HepG2 (cell line): ENCODE data around the gene SPECC1L. TPM values are rescaled to one million over a fixed set of nuclear protein-coding genes. Genes with fewer than 3 reads are reported as not detected.

Experiments used
- ATAC-seq: fragments of 200-7000 bp; cut with Tn5 transposase; 3 replicates; pipeline ENCODE4 v1.9.1; 2020; ENCODE audit warnings: mild to moderate bottlenecking, moderate library complexity
- BruUV-seq: library from RNA; stranded (reverse); fragments of 400-500 nt; replicated peaks from 2 replicates; lab custom pipeline; 2021; lab: Mats Ljungman, UMichigan
- CTCF ChIA-PET: fragments of 300-600 bp; formaldehyde crosslinking; extraction: SDS; loops from one replicate; lab custom pipeline; 2021; ENCODE audit warnings: low total read pairs, inconsistent platforms, low intra/inter-chr PET ratio; lab: Yijun Ruan, JAX
- POLR2A ChIA-PET: fragments of 350-600 bp; sonication (Branson Sonifier 250); formaldehyde crosslinking; loops from one replicate; lab custom pipeline; 2020; ENCODE audit warnings: antibody characterized with exemption, inconsistent platforms; lab: Yijun Ruan, JAX
- DNase-seq: peaks from one replicate; pipeline ENCODE4 v3.0.0-alpha.2; 2015; ENCODE audit warnings: low spot score
- FAIRE-seq: peaks from 3 replicates; lab custom pipeline; 2011; peaks lifted over from hg19 to GRCh38; lab: Jason Lieb, UNC
- H2AFZ ChIP-seq: one replicate; pipeline ENCODE4 v1.6.1; 2011; ENCODE audit warnings: low read length, inconsistent platforms
- H3K27ac ChIP-seq: fragments of 300-600 bp; 3 replicates; pipeline ENCODE4 v1.8.0; 2011; ENCODE audit warnings: mixed run types, mild to moderate bottlenecking, mixed read lengths, low read length, inconsistent platforms; ENCODE audit not compliant: insufficient read depth; ENCODE audit errors: extremely low read length
- H3K27me3 ChIP-seq, 2 experiments: fragments of 200-600 bp in 1 of 2; 2 replicates in 1 of 2; 3 replicates in 1 of 2; pipeline versions ENCODE4 v1.6.0 to v1.8.0; 2011; ENCODE audit warnings: low read length in 2 of 2, mild to moderate bottlenecking in 2 of 2, moderate library complexity in 2 of 2, inconsistent platforms in 1 of 2; ENCODE audit not compliant: insufficient read depth in 2 of 2, control insufficient read depth in 1 of 2
- H3K36me3 ChIP-seq, 2 experiments: fragments of 200-600 bp in 1 of 2; replicated peaks in 1 of 2; 2 replicates in 1 of 2; 3 replicates in 1 of 2; pipeline versions ENCODE4 v1.5.1 to v1.8.0; 2011; ENCODE audit warnings: low read length in 2 of 2, inconsistent platforms in 1 of 2; ENCODE audit not compliant: insufficient read depth in 2 of 2, control insufficient read depth in 1 of 2
- H3K4me1 ChIP-seq: 2 replicates; pipeline ENCODE4 v1.5.1; 2012; ENCODE audit warnings: low read length, inconsistent platforms; ENCODE audit not compliant: insufficient read depth
- H3K4me2 ChIP-seq: 2 replicates; pipeline ENCODE4 v1.6.0; 2011; ENCODE audit warnings: low read depth, low read length, inconsistent platforms
- H3K4me3 ChIP-seq, 3 experiments: fragments of 200-600 bp in 1 of 3; sonication (generic), shearing (Covaris generic) in 1 of 3; replicated peaks in 1 of 3; 2 replicates each; pipeline ENCODE4 v1.5.1; 2011 to 2016; ENCODE audit warnings: low read length in 3 of 3, inconsistent platforms in 2 of 3, low read depth in 2 of 3, mild to moderate bottlenecking in 2 of 3, control low read depth in 1 of 3, mixed read lengths in 1 of 3; ENCODE audit not compliant: insufficient read depth in 1 of 3
- H3K79me2 ChIP-seq: one replicate; pipeline ENCODE4 v1.6.1; 2011; ENCODE audit warnings: low read length, inconsistent platforms; ENCODE audit not compliant: insufficient read depth
- H3K9ac ChIP-seq: 2 replicates; pipeline ENCODE4 v1.6.0; 2011; ENCODE audit warnings: mild to moderate bottlenecking, low read depth, low read length, inconsistent platforms; ENCODE audit not compliant: insufficient read depth
- H3K9me3 ChIP-seq: 2 replicates; pipeline ENCODE4 v1.5.1; 2012; ENCODE audit warnings: mild to moderate bottlenecking, low read length
- H4K20me1 ChIP-seq: 2 replicates; pipeline ENCODE4 v1.6.0; 2011; ENCODE audit warnings: inconsistent platforms, mild to moderate bottlenecking, low read length, moderate library complexity; ENCODE audit not compliant: insufficient read depth
- BCL6 ChIP-seq: IDR thresholded peaks from 2 replicates; pipeline ENCODE4 v1.6.1; 2016; ENCODE audit warnings: missing genetic modification reagents, missing compliant biosample characterization
- BRF2 ChIP-seq: sonication (generic); formaldehyde crosslinking; IDR thresholded peaks from 2 replicates; pipeline ENCODE4 v1.8.1; 2022; ENCODE audit warnings: mild to moderate bottlenecking, missing genetic modification reagents
- ETS1 ChIP-seq: sonication (generic); formaldehyde crosslinking; IDR thresholded peaks from 2 replicates; pipeline ENCODE4 v1.4.0; 2020; ENCODE audit warnings: missing genetic modification reagents
- HHEX ChIP-seq: IDR thresholded peaks from 2 replicates; pipeline ENCODE4 v1.6.1; 2016; ENCODE audit warnings: control low read depth
- NFYB ChIP-seq: sonication (generic); formaldehyde crosslinking; IDR thresholded peaks from 2 replicates; pipeline ENCODE4 v1.4.0; 2020; ENCODE audit warnings: missing genetic modification reagents
- SOX6 ChIP-seq, 2 experiments: fragments of 450-650 bp in 1 of 2; sonication (generic) in 1 of 2; formaldehyde crosslinking in 1 of 2; IDR thresholded peaks; 2 replicates each; pipeline versions ENCODE4 v1.4.0 to v1.6.1; 2017 to 2020; ENCODE audit warnings: antibody characterized with exemption in 1 of 2, mild to moderate bottlenecking in 1 of 2, missing genetic modification reagents in 1 of 2
- ZFP36 ChIP-seq: fragments of 150-350 bp; IDR thresholded peaks from 2 replicates; pipeline ENCODE4 v1.6.1; 2018; ENCODE audit warnings: borderline replicate concordance, low read length, low read depth; ENCODE audit not compliant: partially characterized antibody
- ZNF160 ChIP-seq: sonication (generic); formaldehyde crosslinking; IDR thresholded peaks from 2 replicates; pipeline ENCODE4 v1.8.0; 2022; ENCODE audit warnings: mild to moderate bottlenecking, inconsistent platforms, missing genetic modification reagents
- ZNF18 ChIP-seq: sonication (generic); formaldehyde crosslinking; IDR thresholded peaks from 2 replicates; pipeline ENCODE4 v1.8.0; 2022; ENCODE audit warnings: mild to moderate bottlenecking, missing genetic modification reagents; ENCODE audit not compliant: insufficient replicate concordance
- ZNF33A ChIP-seq: sonication (generic); formaldehyde crosslinking; IDR thresholded peaks from 2 replicates; pipeline ENCODE4 v1.5.1; 2020; ENCODE audit warnings: missing genetic modification reagents, mild to moderate bottlenecking, moderate library complexity, borderline replicate concordance
- ZNF562 ChIP-seq: sonication (generic); formaldehyde crosslinking; IDR thresholded peaks from 2 replicates; pipeline ENCODE4 v1.8.0; 2022; ENCODE audit warnings: missing genetic modification reagents, borderline replicate concordance
- ZXDC ChIP-seq: sonication (generic); formaldehyde crosslinking; IDR thresholded peaks from 2 replicates; pipeline ENCODE4 v1.5.0; 2020; ENCODE audit warnings: mild to moderate bottlenecking, missing genetic modification reagents
- WGBS: methylation state at CpG from one replicate; pipeline ENCODE4 v1.1.6; 2017; ENCODE audit warnings: low lambda C conversion rate; 5-methylcytosine and 5-hydroxymethylcytosine counted together
- in situ Hi-C: cut with HindIII; loops from 2 replicates; pipeline ENCODE4 v1.10.0; 2017; ENCODE audit warnings: low pct_unique_long_range_greater_than_20kb; ENCODE audit not compliant: extremely low pct_ligation_motif_present
- intact Hi-C: fragments of 100-400 bp; cut with micrococcal nuclease; formaldehyde crosslinking; loops from one replicate; pipeline ENCODE4 v1.10.0; 2022; ENCODE audit not compliant: unreplicated experiment
- polyA plus RNA-seq, 8 experiments: library from polyadenylated mRNA; depleted of rRNA in 3 of 8; stranded (reverse) in 7 of 8; unstranded in 1 of 8; fragments of >200 nt; fragmentation: Illumina TruSeq in 4 of 8; extraction: Trizol in 4 of 8; gene quantifications; 2 replicates each; pipeline versions ENCODE4 v1.2.1 to v1.2.3, GENCODE V29; 2011 to 2016; ENCODE audit warnings: low read depth in 4 of 8, missing spikeins in 1 of 8, mixed read lengths in 1 of 8; ENCODE audit not compliant: insufficient read depth in 1 of 8
- total RNA-seq, 5 experiments: library from RNA; depleted of rRNA; stranded (reverse); fragments of >200 nt; fragmentation: Illumina TruSeq; extraction: Trizol; gene quantifications; 2 replicates each; pipeline ENCODE4 v1.2.3, GENCODE V29; 2016; ENCODE audit warnings: low read depth in 1 of 5

SPECC1L gene
- total and polyA plus RNA-seq, 2 of the 13 experiments (the other 11 are each of a cell fraction or from before 2014, with no cell fraction given) = 14.1 to 30.3 TPM

- Histone ChIP-seq H3K27me3 (no peaks in the 10 kb centered on the region), H3K36me3 (no peaks in the 10 kb centered on the region; a peak in 1 of 5 replicates), H3K27ac (peak overlapping the region; percentile 31), H3K9me3 (no peaks in the 10 kb centered on the region), H3K79me2 (peaks cover 65% of the 10 kb centered on the region), H3K4me2 (no peak overlapping the region), H2AFZ (no peak overlapping the region), H3K9ac (no peak overlapping the region), H3K4me1 (peaks cover 58% of the 10 kb centered on the region), H3K4me3 (no peak overlapping the region), H4K20me1 (no peaks in the 10 kb centered on the region)
- ATAC-seq = no peak
- no peak for DNase-seq
- ChIA-PET POLR2A (no interaction called here), CTCF (no interaction called here)
- FAIRE-seq = no peak
- TF ChIP-seq HHEX (no peak), ZFP36 (no peak), ZNF18 (no peak), ETS1 (CRISPR knock-in tag) (no peak)
- intact Hi-C loops (no loop called here), in situ Hi-C loops (no loop called here)
- BruUV-seq = no TSS peak
- WGBS = 58% methylated on average over 4 of the region's 4 CpGs
These were observed 18.5 kb downstream of the SPECC1L start for GRCh38 chr22:24289114-24289513.

- in situ Hi-C loops = no loop called here
- DNase-seq (no peak), ATAC-seq (no peak; the same call in 2 of the 3 replicates), FAIRE-seq (no peak)
- Histone ChIP-seq H3K79me2 (peaks cover 63% of the 10 kb centered on the region), H3K4me1 (peaks cover 58% of the 10 kb centered on the region), H3K9me3 (no peaks in the 10 kb centered on the region), H3K36me3 (no peaks in the 10 kb centered on the region; a peak in 1 of 5 replicates), H3K27ac (peak overlapping the region; percentile 20), H2AFZ (no peak overlapping the region), H3K27me3 (no peaks in the 10 kb centered on the region), H3K4me2 (no peak overlapping the region), H4K20me1 (no peaks in the 10 kb centered on the region), H3K9ac (no peak overlapping the region), H3K4me3 (no peak overlapping the region)
- WGBS = 57% methylated on average over 4 of the region's 4 CpGs
- ChIA-PET POLR2A (no interaction called here), CTCF (no interaction called here)
- intact Hi-C loops = no loop called here
- no TSS peak for BruUV-seq
- TF ChIP-seq ZXDC (CRISPR knock-in tag) = no peak
- no peak for TF ChIP-seq ZNF160 (CRISPR knock-in tag)
- TF ChIP-seq ZNF562 (CRISPR knock-in tag) = no peak
- TF ChIP-seq NFYB = no peak
- 0 out of 2 replicates have a peak, but pooled peaks have one; percentile 40 for TF ChIP-seq BCL6 (CRISPR knock-in tag)
- no peak for TF ChIP-seq SOX6 (IDR thresholded peaks at IDR 0.05)
- TF ChIP-seq SOX6 (CRISPR knock-in tag; IDR thresholded peaks at IDR 0.05) = 0 out of 2 replicates have a peak, but pooled peaks have one; percentile 18
- no peak for TF ChIP-seq BRF2
- no peak for TF ChIP-seq ZNF33A (CRISPR knock-in tag)
These were observed 19.1 kb downstream of the SPECC1L start for GRCh38 chr22:24289741-24290163.
